GM12892 (cell line): ENCODE data around the gene VGF.

Experiments used
- POLR2A ChIP-seq: IDR thresholded peaks from 2 replicates; pipeline ENCODE4 v1.6.1; 2011; ENCODE audit warnings: low read depth, low read length, control low read depth
- POLR2AphosphoS5 ChIP-seq: IDR thresholded peaks from 2 replicates; pipeline ENCODE4 v1.6.1; 2011; ENCODE audit warnings: low read depth, low read length, control low read depth
- TAF1 ChIP-seq: IDR thresholded peaks from 2 replicates; pipeline ENCODE4 v1.6.1; 2011; ENCODE audit warnings: low read depth, mild to moderate bottlenecking, control low read depth, low read length, borderline replicate concordance

- no peak for TF ChIP-seq POLR2A
- no peak for TF ChIP-seq POLR2AphosphoS5
- TF ChIP-seq TAF1: no peak
Measured at GRCh38 chr7:101175664-101176063, 10.3 kb upstream of the VGF start.
